NCI-H2107 treated with DMSO at 0.1 percent for 48 hours (cell line): Measurements from ENCODE around the gene PTMA.
"Not testable (repeated sequence)": the region's sequence is repeated elsewhere in the genome, so short reads cannot be mapped to it uniquely, and the experiment has no call there.

Source experiments
- DNase-seq: peaks from one replicate; lab custom pipeline; 2025; ENCODE audit not compliant: unreplicated experiment; lab: John Stamatoyannopoulos, UW

PTMA gene

GRCh38 chr2:231714639-231715498 lies 6.5 kb downstream of the PTMA start:
- peak; percentile 71 for DNase-seq

GRCh38 chr2:231715499-231715837 lies 7.1 kb downstream of the PTMA start:
- no peak for DNase-seq

- DNase-seq: no peak
Observed at GRCh38 chr2:231715988-231716616, 7.8 kb downstream of the PTMA start.

GRCh38 chr2:231716666-231717280 lies 8.4 kb downstream of the PTMA start:
- DNase-seq: no peak

GRCh38 chr2:231717281-231718171 lies 9.2 kb downstream of the PTMA start:
- DNase-seq: peak; percentile 80

- DNase-seq: no peak
Observed at GRCh38 chr2:231718799-231719198, 10.5 kb downstream of the PTMA start.

GRCh38 chr2:231720292-231720986 lies 12.1 kb downstream of the PTMA start:
- no peak for DNase-seq

GRCh38 chr2:231720987-231721966 lies 13.0 kb downstream of the PTMA start:
- DNase-seq: no peak

GRCh38 chr2:231722721-231723307 lies 14.5 kb downstream of the PTMA start:
- DNase-seq: no peak

GRCh38 chr2:231725476-231725875 lies 17.2 kb downstream of the PTMA start:
- no peak for DNase-seq

GRCh38 chr2:231726276-231726675 lies 18.0 kb downstream of the PTMA start:
- DNase-seq: no peak

- no peak for DNase-seq
Observed at GRCh38 chr2:231727621-231728020, 19.3 kb downstream of the PTMA start.

- no peak for DNase-seq
Observed at GRCh38 chr2:231732604-231733003, 24.3 kb downstream of the PTMA start.

- DNase-seq: no peak
Observed at GRCh38 chr2:231737761-231738160, 29.4 kb downstream of the PTMA start.

GRCh38 chr2:231743376-231744116 lies 35.2 kb downstream of the PTMA start:
- DNase-seq: no peak

- DNase-seq: no peak
Observed at GRCh38 chr2:231745303-231746038, 37.1 kb downstream of the PTMA start.

GRCh38 chr2:231748153-231748896 lies 40.0 kb downstream of the PTMA start:
- DNase-seq: not testable (repeated sequence)
